GM18505 (cell line): ENCODE data around the gene MEIOB.

Experiments
- ATAC-seq: cut with Tn5 transposase; IDR thresholded peaks from one replicate; pipeline ENCODE4 v1.9.1; 2021; ENCODE audit not compliant: unreplicated experiment
- POLR2A ChIP-seq: IDR thresholded peaks from 4 replicates; pipeline ENCODE4 v1.6.1; 2011; ENCODE audit warnings: borderline replicate concordance; ENCODE audit not compliant: insufficient read depth, insufficient read length; ENCODE audit errors: extremely low read depth

The MEIOB gene

DNA sequence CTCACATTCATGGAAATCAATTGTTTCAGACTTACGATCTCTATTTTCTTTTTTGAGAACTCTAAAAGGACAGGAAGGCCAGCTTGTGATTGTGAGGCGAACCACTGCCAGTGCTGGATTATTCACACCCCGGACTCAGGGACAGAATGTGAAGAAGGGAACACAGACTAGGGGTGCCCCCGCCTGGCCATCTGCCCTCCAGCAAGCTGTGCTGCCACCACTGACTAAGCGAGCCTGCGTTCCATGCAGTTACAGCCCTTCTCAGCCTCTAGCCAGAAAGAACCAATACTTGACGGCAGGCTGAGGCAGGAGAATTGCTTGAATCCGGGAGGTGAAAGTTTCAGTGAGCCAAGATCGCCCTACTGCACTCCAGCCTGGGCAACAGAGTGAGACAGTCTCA lies 48.1 kb downstream of the MEIOB start:
- TF ChIP-seq POLR2A = no peak
- ATAC-seq = no peak

GRCh38 chr16:1822801-1823200 lies 49.2 kb downstream of the MEIOB start:
- ATAC-seq = no peak
- TF ChIP-seq POLR2A = no peak

DNA sequence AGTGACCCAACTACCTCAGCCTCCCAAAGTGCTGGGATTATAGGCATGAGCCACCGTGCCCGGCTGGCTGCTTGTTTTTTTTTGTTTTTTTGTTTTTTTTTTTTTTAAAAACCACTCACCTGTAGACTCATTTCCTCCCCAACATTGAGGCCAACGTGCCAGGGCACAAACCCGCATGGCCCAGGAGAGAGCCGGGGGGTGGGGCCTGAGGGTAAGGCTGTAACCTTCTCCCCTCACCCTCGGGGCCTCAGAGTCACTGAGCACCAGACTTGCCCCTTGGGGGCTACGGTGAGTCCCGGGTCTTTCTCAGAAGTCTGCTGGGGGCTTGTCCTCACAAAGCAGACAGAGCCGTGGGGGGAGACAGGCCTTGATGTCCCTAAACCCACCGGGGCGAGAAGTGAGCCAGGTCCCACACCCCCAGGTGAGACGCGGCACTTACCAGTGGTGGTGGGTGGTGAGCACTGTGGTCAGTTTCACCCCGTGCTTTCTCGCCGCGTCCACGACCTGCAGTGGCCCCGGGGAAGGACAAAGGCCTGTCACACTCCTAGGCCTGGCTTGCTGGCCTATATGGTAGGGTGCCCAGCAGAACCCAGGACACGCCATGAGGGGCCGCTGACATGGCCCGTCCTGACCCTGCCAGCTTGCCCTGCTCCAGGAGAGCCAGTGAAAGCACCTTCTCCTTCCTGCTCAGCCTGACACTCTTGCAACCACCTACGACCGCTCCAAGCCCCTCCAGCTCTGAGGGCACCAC lies 49.9 kb downstream of the MEIOB start:
- no peak for TF ChIP-seq POLR2A
- no peak for ATAC-seq

GRCh38 chr16:1820946-1821290 lies 51.0 kb downstream of the MEIOB start:
- no peak for ATAC-seq
- no peak for TF ChIP-seq POLR2A

- ATAC-seq = no peak
- TF ChIP-seq POLR2A = no peak
Measured at GRCh38 chr16:1820096-1820945, 51.6 kb downstream of the MEIOB start.

DNA sequence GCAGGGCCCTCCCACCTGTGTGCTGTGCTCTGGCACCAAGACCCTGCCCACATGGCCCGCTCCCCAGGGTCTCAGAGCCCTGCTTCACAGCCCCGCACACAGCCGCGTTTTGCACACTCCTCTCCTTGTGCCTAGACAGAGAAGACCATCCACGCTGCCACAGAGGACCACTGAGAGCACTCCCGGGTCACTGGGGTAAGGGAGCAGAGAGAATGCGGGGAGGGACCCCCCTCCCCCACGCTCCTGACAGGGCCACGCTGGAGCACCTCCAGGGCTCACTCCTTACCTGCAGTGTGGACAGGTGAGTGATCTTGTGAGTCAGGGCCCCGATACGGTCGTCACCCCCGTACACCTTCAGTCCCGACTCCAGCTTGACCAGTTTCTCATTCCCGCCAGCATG lies 52.4 kb downstream of the MEIOB start:
- no peak for TF ChIP-seq POLR2A
- no peak for ATAC-seq

GRCh38 chr16:1818873-1819525 lies 53.0 kb downstream of the MEIOB start:
- no peak for TF ChIP-seq POLR2A
- no peak for ATAC-seq

GRCh38 chr16:1818204-1818872 lies 53.6 kb downstream of the MEIOB start:
- no peak for ATAC-seq
- no peak for TF ChIP-seq POLR2A

GRCh38 chr16:1817716-1818115 lies 54.2 kb downstream of the MEIOB start:
- ATAC-seq = no peak
- TF ChIP-seq POLR2A = no peak

GRCh38 chr16:1817276-1817589 lies 54.7 kb downstream of the MEIOB start:
- TF ChIP-seq POLR2A = no peak
- ATAC-seq = no peak

DNA sequence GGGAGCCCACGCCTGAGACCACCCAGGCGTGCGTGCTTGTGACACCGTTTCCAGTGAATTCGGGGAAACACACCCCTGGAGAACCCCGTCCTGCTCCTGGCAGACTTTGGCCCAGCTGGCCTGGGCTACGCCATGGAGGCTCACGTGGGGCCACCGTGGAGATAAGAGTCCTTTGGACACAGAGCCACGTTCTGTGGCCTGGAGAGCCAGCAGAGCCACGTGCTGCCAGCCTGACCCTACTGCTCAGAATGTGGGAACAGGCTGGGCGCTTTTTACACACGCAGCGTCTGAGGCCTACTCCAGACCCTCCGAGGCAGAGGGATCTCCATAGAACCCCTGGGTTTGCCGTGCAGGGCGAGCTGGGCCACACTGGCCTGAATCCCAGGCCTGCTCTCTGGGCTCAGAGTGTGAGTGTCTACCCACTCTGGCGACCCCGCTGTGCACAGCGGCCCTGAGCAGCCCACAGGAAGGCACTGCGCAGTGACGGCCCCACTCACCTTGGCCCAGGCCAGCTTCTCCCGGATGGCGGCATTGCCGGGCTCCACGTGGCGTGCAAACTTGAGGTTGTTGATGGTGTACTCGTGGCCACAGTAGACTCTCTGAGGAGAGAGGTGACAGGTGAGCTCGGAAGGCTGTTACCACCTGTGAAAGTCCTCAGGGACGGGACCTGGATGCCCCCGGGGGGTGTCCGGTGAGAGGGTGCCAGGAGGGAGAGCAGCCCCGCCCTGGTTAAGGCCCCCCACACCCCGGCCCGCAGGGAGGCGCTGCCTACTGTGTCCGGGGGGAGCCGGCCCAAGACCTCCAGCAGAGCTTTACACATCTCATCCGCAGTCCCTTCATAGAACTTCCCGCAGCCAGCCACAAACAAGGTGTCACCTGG lies 55.3 kb downstream of the MEIOB start:
- ATAC-seq = no peak
- TF ChIP-seq POLR2A = no peak

DNA sequence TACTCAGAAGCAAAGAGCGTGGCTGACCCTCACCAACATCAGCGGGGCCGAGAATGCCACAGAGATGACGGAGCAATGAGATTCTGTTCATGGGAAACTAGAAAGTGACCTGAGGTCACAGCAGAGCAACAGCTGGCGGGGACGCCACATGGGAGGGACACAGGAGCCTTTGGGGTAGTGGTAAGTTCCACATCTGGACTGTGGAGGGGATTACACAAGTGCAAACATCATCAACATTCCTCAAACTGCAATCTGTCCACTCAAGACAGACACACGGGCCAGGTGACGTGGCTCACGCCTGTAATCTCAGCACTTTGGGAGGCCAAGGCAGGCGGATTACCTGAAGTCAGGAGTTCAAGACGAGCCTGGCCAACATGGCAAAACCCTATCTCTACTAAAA lies 56.5 kb downstream of the MEIOB start:
- TF ChIP-seq POLR2A = no peak
- ATAC-seq = no peak
